Measurements from ENCODE around the gene WRAP73. TPM values are rescaled to one million over a fixed set of nuclear protein-coding genes. Genes with fewer than 3 reads are reported as not detected.

Gene WRAP73
- total RNA-seq, 1 donor from 2014 or later, result 47.7 TPM

GRCh38 chr1:3679098-3679555 lies 29.2 kb upstream of the WRAP73 start:
- Mint-ChIP-seq H3K27ac (ENCODE audit: unreplicated experiment) (peak overlapping the region; percentile 55), H3K9me3 (ENCODE audit: unreplicated experiment) (peaks cover 16% of the 10 kb centered on the region), H3K27me3 (ENCODE audit: unreplicated experiment) (peaks cover 11% of the 10 kb centered on the region), H3K36me3 (ENCODE audit: unreplicated experiment) (peaks cover 5% of the 10 kb centered on the region), H3K4me1 (ENCODE audit: low read depth, unreplicated experiment) (peaks cover 6% of the 10 kb centered on the region), H3K4me3 (ENCODE audit: unreplicated experiment) (no peak overlapping the region)
- no peak for DNase-seq
- TF ChIP-seq, protein P1, sequence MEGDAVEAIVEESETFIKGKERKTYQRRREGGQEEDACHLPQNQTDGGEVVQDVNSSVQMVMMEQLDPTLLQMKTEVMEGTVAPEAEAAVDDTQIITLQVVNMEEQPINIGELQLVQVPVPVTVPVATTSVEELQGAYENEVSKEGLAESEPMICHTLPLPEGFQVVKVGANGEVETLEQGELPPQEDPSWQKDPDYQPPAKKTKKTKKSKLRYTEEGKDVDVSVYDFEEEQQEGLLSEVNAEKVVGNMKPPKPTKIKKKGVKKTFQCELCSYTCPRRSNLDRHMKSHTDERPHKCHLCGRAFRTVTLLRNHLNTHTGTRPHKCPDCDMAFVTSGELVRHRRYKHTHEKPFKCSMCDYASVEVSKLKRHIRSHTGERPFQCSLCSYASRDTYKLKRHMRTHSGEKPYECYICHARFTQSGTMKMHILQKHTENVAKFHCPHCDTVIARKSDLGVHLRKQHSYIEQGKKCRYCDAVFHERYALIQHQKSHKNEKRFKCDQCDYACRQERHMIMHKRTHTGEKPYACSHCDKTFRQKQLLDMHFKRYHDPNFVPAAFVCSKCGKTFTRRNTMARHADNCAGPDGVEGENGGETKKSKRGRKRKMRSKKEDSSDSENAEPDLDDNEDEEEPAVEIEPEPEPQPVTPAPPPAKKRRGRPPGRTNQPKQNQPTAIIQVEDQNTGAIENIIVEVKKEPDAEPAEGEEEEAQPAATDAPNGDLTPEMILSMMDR (IDR thresholded peaks at IDR 0.05; ENCODE audit: partially characterized antibody, unreplicated experiment), result no peak

DNA sequence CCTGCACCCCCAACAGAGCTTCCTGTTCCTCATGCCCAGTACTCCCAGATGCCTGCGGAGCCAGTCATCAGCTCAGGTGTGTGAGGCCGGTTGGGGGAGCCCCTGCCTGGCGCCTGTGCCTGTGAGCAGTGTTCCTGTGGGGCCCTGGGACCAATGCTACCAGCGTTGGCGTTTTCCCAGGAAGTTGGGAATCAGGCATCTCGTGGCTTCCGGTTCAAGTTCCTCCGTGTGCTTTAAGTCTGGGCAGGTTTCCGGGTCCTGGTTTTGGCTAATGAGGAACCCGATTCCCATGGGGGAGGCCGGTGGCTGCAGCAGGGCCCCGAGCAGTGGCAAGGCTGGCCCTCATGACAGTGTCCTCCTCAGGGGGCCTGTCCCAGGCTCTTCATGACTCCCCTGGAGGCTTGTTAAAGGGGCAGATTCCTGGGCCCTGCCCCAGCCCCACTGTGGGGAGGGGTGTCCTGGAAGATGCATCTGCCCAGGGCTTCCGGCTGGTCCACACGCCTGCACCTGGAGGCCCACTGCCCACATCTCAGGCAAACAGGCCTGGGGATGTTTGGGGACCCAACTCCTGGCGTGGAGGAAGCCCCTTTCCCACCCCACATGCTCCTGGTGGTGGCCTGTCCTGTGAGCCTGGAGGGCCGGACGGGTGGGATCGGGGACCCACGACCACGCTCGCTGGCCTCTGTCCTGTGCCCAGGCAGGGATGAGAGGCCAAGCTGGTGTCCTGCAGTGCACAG lies 28.6 kb upstream of the WRAP73 start:
- Mint-ChIP-seq H3K4me1 (ENCODE audit: low read depth, unreplicated experiment) (peaks cover 8% of the 10 kb centered on the region), H3K27me3 (ENCODE audit: unreplicated experiment) (peaks cover 13% of the 10 kb centered on the region), H3K4me3 (ENCODE audit: unreplicated experiment) (no peak overlapping the region), H3K27ac (ENCODE audit: unreplicated experiment) (no peak overlapping the region), H3K9me3 (ENCODE audit: unreplicated experiment) (peaks cover 17% of the 10 kb centered on the region), H3K36me3 (ENCODE audit: unreplicated experiment) (peaks cover 5% of the 10 kb centered on the region)
- TF ChIP-seq, protein P1 (IDR thresholded peaks at IDR 0.05; ENCODE audit: partially characterized antibody, unreplicated experiment), result no peak
- DNase-seq, result peak; percentile 17

GRCh38 chr1:3677484-3677883 lies 27.6 kb upstream of the WRAP73 start:
- no peak overlapping the region for H3K4me3 Mint-ChIP-seq (ENCODE audit: unreplicated experiment)
- H3K4me1 Mint-ChIP-seq (ENCODE audit: low read depth, unreplicated experiment), result peaks cover 7% of the 10 kb centered on the region
- H3K36me3 Mint-ChIP-seq (ENCODE audit: unreplicated experiment), result no peaks in the 10 kb centered on the region
- TF ChIP-seq, protein P1 (IDR thresholded peaks at IDR 0.05; ENCODE audit: partially characterized antibody, unreplicated experiment), result no peak
- peak; percentile 5 for DNase-seq
- peaks cover 11% of the 10 kb centered on the region for H3K27me3 Mint-ChIP-seq (ENCODE audit: unreplicated experiment)
- H3K27ac Mint-ChIP-seq (ENCODE audit: unreplicated experiment), result no peak overlapping the region
- H3K9me3 Mint-ChIP-seq (ENCODE audit: unreplicated experiment), result peaks cover 16% of the 10 kb centered on the region

DNA sequence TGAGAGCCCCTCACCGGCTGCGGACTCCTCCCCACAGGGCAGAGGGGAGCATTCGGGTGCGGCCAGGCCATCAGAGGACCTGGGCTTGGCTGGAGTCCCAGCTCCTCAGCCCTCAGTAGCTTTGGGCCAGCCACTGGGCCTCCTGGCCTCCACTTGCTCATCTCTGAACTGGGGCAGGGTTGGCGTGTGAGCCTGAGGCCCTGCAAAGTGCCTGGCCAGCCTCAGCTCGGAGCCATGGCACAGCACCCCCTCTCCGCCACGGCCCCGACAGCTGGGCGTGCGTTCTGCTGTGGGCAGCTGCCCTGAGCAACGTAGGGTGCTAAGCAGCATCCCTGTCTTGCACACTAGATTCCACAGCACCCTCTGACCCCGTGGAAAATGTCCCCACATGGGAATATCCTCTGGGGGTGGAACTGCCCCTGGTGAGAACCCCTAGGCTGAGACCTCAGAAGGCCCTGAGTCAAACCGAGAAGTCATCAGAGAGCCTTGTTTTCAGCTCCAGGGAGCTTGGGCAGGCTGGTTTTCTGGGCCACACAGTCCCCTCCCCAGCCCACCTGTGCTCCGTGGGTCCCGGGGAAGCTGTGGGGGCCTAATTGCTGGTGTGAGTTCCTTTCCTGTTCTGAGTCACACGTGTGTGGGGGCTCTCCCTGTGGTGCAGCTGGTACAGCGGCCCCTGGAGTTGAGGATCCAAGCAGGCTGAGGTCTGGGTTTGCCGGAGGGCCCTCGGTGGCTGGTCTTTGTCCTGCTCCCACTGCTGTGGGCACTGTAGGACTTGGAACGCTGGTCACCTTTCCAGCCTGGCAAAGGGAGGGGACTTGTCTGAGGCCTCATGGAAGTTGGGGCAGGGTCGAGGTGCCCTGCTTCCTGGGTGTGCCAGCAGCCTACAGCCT lies 26.9 kb upstream of the WRAP73 start:
- Mint-ChIP-seq H3K4me3 (ENCODE audit: unreplicated experiment) (no peak overlapping the region), H3K27ac (ENCODE audit: unreplicated experiment) (no peak overlapping the region), H3K4me1 (ENCODE audit: low read depth, unreplicated experiment) (peaks cover 7% of the 10 kb centered on the region), H3K9me3 (ENCODE audit: unreplicated experiment) (peaks cover 16% of the 10 kb centered on the region), H3K36me3 (ENCODE audit: unreplicated experiment) (no peaks in the 10 kb centered on the region), H3K27me3 (ENCODE audit: unreplicated experiment) (peaks cover 11% of the 10 kb centered on the region)
- peak; percentile 19 for DNase-seq
- TF ChIP-seq, protein P1 (IDR thresholded peaks at IDR 0.05; ENCODE audit: partially characterized antibody, unreplicated experiment), result no peak

All from glutamatergic neuron (in vitro differentiated cells).